ENCODE data around the gene KNSTRN.

KNSTRN gene

DNA sequence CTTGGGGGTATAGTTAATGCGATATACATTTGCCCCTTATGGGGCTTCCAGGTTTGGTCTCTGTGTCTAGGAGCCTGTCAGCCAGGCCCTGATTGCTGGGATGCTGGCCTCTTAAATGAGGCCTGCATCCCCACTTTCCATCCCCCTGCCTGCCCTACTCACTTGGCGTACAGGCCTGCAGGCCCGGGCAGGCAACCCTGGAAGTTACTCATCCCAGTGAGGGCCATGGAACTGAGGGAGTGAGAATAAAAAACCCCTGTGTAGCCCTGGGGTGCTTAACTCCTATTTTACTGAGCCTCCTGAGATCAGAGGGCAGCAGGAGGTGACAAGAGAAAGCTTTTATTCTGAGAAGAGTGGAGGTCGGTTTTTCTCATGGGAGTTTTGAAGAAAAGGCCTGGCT lies 22.5 kb upstream of the KNSTRN start:
- TF ChIP-seq, protein P1, sequence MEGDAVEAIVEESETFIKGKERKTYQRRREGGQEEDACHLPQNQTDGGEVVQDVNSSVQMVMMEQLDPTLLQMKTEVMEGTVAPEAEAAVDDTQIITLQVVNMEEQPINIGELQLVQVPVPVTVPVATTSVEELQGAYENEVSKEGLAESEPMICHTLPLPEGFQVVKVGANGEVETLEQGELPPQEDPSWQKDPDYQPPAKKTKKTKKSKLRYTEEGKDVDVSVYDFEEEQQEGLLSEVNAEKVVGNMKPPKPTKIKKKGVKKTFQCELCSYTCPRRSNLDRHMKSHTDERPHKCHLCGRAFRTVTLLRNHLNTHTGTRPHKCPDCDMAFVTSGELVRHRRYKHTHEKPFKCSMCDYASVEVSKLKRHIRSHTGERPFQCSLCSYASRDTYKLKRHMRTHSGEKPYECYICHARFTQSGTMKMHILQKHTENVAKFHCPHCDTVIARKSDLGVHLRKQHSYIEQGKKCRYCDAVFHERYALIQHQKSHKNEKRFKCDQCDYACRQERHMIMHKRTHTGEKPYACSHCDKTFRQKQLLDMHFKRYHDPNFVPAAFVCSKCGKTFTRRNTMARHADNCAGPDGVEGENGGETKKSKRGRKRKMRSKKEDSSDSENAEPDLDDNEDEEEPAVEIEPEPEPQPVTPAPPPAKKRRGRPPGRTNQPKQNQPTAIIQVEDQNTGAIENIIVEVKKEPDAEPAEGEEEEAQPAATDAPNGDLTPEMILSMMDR (IDR thresholded peaks at IDR 0.05; ENCODE audit: insufficient read depth, low read depth, low read length, missing control alignments) = no peak
- H3K4me3 ChIP-seq (ENCODE audit: low read depth, low read length) = no peak overlapping the region
- DNase-seq (ENCODE audit: low read depth) = no peak

DNA sequence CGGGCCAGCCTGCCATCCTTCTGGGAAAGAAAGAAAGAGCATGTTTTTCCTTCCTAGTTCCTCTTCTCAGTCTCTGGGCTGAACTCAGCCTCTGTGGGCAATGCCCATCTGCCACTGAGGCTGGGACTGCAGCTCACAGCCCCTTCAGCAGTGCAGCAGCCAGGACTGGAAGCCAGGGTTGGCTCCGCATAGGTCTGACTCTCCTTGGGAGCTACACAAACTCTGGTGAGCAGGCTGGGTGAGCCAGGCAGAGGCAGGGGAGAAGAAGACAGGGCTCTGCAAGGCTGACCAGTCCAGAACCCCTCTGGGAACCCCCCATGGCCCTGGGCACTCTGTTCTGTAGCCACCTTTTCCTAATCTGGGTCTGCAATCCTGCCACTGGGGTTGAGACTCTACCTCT lies 20.9 kb upstream of the KNSTRN start:
- TF ChIP-seq, protein P1 (IDR thresholded peaks at IDR 0.05; ENCODE audit: insufficient read depth, low read depth, low read length, missing control alignments) = no peak
- no peak for DNase-seq (ENCODE audit: low read depth)
- no peak overlapping the region for H3K4me3 ChIP-seq (ENCODE audit: low read depth, low read length)

DNA sequence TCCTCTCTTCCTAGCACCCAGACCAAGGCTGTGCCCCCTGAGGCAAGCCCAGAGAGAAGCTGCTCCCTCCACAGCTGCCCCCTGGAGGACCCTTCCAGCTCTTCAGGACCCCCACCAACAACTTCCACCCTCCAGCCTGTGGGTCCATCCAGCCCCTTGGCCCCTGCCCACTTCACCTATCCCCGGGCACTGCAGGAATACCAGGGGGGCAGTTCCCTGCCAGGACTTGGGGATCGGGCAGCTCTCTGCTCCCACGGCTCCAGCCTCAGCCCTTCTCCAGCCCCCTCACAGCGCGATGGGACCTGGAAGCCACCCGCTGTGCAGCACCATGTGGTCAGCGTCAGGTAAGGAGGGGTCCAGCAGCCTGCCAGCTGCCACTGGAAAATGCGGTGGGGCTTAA lies 18.9 kb upstream of the KNSTRN start:
- no peak overlapping the region for H3K4me3 ChIP-seq (ENCODE audit: low read depth, low read length)
- TF ChIP-seq, protein P1 (IDR thresholded peaks at IDR 0.05; ENCODE audit: insufficient read depth, low read depth, low read length, missing control alignments) = no peak
- no peak for DNase-seq (ENCODE audit: low read depth)

DNA sequence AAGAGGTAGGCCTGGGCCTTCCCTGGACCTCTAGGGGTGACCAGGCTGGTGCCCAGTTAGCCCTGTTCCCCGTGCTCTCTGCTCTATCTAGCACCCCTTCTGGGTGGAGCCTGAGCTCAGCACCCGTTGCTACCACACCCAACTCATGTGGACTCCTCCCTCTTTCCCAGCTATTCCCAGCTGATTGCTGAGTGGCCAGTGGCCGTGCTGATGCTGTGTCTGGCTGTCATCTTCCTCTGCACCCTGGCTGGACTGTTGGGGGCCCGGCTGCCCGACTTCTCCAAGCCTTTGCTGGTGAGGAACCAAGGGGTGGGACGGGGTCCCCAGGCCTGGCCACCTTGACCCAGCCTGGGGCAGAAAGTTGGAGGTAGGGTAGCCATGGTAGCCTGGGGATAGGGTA lies 18.3 kb upstream of the KNSTRN start:
- H3K4me3 ChIP-seq (ENCODE audit: low read depth, low read length) = no peak overlapping the region
- no peak for DNase-seq (ENCODE audit: low read depth)
- TF ChIP-seq, protein P1 (IDR thresholded peaks at IDR 0.05; ENCODE audit: insufficient read depth, low read depth, low read length, missing control alignments) = no peak

GRCh38 chr15:40365016-40365415 lies 17.5 kb upstream of the KNSTRN start:
- TF ChIP-seq, protein P1 (IDR thresholded peaks at IDR 0.05; ENCODE audit: insufficient read depth, low read depth, low read length, missing control alignments) = no peak
- no peak overlapping the region for H3K4me3 ChIP-seq (ENCODE audit: low read depth, low read length)
- no peak for DNase-seq (ENCODE audit: low read depth)

DNA sequence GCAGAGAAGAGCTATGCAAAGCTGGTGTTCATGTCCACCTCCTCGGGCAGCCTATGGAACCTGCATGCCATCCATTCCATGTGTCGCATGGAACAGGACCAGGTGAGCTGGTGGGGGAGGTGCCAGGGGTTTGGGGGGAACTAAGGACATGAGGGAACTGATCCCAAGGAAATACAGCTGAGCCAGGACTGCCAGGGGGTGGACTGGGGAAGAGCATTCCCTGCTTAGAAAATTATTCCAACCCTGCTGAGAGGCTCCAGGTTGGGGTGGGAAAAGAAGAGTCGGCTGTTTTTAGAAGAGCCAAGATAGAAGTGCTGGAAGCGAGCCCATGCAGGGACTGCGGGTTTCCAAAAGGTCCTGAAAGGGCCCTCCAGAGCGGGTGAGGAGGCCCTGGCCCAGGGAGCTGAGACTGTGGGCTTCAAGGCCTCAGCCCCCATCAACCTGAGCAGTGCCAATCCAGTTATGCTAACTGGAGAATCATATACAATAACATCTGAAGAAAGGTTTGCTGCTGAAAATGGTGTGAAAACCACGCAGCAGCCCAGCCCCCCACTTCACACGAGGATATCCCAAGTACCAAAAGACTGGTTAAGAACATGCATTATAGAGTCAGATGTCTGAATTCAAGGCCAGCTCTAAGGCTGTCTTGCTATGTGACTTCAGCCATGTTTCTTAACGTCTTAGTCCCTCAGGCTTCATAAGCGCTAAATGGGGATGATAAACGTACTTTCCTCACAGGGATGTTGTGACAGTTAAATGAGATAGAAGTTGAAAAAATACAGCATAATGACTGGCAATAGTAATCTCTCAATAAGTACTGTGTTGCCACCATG lies 16.7 kb upstream of the KNSTRN start:
- TF ChIP-seq, protein P1 (IDR thresholded peaks at IDR 0.05; ENCODE audit: insufficient read depth, low read depth, low read length, missing control alignments) = no peak
- no peak for DNase-seq (ENCODE audit: low read depth)

More for the DNA sequence above, 16.7 kb upstream of the KNSTRN start:
- no peak overlapping the region for H3K4me3 ChIP-seq (ENCODE audit: low read depth, low read length)
